ENCODE data around the gene SAG.

SAG gene

DNA sequence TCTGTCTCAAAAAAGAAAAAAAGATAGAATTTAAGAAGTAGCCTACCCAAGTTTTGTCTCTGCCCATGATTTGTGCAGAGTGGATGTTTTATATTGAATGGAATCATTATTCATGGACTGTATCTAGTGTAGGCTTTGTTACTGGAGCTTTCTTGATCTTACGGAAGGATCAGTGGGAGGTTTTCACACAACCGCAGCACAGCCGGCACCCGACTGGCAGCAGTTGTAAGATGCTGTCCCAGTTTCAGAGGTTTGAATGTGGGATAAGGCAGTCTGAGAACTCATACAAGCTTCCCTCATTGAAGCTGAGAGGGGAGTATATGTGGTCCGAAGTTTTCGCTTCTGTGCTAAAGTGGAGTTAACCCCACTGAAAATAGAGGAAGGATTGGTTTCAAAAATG, 19.7 kb upstream of the SAG start:
- DNase-seq (ENCODE audit: low read depth in 1 of 2, low spot score in 1 of 2) = no peak

DNA sequence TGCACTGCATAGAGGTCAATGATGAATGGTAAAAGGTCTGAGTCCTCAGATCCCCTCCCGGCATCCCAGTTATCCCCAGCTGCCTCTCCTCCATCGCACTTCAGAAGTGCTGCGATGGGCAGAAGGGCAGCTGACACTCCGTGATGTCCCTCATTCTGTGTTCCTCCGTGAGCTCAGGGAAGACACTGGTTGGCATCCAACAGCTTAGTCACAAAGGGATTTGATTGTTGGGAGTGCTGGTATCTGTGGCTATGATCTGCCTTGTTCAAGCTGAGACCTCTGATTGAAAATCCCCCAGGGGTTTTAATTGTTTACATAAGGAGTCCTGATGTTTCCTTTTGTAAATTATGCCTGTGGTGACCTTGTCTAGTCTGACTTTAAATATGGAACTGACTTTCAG, 19.0 kb upstream of the SAG start:
- no peak for DNase-seq (ENCODE audit: low read depth in 1 of 2, low spot score in 1 of 2)

GRCh38 chr2:233289648-233290047, 18.0 kb upstream of the SAG start:
- no peak for DNase-seq (ENCODE audit: low read depth in 1 of 2, low spot score in 1 of 2)

DNA sequence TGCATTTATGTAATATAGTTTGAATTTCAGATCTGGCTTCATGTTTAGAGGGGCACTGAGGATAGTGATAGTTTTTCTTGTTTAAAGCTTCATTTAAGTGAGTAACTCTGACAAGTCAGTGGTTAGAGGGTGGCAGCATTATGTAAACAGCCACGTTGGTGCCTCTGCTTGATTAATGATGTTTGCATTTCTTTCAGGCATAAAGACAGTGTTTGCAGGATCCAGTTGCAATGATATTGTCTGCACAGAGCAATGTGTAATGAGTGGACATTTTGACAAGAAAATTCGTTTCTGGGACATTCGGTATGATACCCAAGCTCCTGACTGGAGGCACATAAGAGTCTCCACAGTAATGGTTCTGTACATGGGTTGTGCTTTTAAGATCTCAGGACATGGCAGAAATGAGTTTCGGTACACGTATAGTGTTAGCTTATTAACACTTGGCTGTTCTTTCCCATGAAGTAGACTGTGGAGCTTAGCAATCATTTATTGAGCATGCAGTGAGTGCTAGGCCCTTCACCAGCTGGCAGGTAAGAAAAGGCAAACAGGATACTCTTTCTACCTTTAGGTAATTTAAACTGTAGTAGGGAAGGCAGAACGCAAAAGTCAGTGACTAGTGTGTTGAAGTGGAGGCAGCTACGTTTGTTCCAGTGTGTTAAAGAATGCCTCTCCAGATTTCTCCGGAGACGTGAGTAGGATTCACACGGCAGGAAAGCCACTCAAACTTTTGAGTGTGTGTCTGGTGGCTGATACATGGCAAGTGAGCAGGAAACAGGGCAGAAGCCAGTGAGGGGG, 17.4 kb upstream of the SAG start:
- DNase-seq (ENCODE audit: low read depth in 1 of 2, low spot score in 1 of 2) = no peak

GRCh38 chr2:233295891-233296290, 11.7 kb upstream of the SAG start:
- no peak for DNase-seq (ENCODE audit: low read depth in 1 of 2, low spot score in 1 of 2)

DNA sequence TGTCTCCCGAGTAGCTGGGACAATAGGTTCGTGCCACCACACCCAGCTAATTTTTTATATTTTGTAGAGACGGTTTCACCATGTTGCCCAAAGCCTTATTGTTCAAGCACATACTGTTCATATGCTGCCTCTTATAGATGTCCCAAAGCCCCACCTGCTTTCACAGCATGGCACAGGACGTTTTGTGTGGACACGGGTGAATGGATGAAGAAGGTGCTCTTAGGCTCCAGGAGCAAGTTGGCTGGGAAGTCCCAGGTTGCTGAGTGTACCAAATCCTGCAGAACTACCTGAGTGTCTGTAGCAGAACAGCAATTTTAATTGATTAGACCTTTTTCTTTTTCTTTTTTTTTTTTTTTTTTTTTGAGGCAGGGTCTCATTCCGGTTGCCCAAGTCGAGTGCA, 10.5 kb upstream of the SAG start:
- DNase-seq (ENCODE audit: low read depth in 1 of 2, low spot score in 1 of 2) = no peak

GRCh38 chr2:233300401-233300800, 7.2 kb upstream of the SAG start:
- DNase-seq (ENCODE audit: low read depth in 1 of 2, low spot score in 1 of 2) = no peak

GRCh38 chr2:233301248-233301647, 6.4 kb upstream of the SAG start:
- DNase-seq (ENCODE audit: low read depth in 1 of 2, low spot score in 1 of 2) = no peak

DNA sequence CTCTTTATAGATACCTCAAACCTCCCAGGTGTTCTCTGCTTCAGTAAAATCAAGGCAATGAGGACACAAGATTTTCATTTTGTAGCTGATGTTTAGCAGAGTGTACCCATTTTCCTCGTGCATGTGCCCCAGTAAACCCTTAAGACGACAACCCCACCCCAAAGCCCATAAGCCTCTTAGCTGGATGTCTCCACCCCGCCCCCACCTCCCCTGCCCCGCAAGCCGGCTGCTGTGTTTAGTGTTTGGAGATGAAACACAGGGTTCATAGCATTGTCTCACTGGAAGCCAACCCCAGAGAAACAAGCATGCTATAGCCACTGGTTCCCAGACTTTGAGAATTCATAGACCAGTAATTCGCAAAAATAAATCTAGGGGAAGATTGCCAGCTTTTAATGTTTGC, 5.8 kb upstream of the SAG start:
- DNase-seq (ENCODE audit: low read depth in 1 of 2, low spot score in 1 of 2) = no peak

- no peak for DNase-seq (ENCODE audit: low read depth in 1 of 2, low spot score in 1 of 2)
Measured at GRCh38 chr2:233303252-233303651, 4.4 kb upstream of the SAG start.

GRCh38 chr2:233311241-233311926, 3.8 kb downstream of the SAG start:
- no peak for DNase-seq (ENCODE audit: low read depth in 1 of 2, low spot score in 1 of 2)

GRCh38 chr2:233312874-233313273, 5.3 kb downstream of the SAG start:
- DNase-seq (ENCODE audit: low read depth in 1 of 2, low spot score in 1 of 2) = no peak

GRCh38 chr2:233314180-233314925, 6.7 kb downstream of the SAG start:
- no peak for DNase-seq (ENCODE audit: low read depth in 1 of 2, low spot score in 1 of 2)

DNA sequence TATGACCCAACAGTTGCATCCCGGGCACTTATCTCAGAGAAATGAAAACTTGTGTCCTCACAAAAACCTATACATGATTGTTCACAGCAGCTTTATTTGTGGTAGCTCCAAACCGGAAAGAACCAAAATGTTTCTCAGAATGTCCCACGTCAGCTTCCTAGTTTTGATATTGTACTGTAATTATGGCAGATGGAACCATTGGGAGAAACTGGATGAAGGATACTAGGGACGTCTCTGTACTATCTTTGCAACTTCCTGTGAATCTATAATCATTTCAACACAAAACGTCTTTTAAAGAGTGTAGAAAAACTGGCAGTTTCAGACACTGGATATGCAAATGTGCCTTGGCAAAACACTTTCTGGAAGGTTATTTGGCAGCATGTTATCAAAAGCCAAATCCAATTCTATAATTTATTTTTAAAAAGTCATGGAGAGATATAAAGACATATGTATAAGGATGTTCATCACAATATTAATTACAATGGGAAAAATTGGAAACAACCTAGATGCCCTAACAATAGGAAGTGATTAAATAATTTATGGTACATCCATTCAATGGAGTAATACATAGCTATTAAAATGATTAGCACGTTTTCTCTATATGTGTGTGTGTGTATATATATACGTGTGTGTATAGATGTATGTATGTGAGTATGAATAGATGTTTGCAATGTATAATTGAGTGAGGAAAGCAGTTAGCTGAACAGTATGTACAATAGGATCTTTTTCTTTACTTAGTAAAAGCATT, 9.8 kb downstream of the SAG start:
- DNase-seq (ENCODE audit: low read depth in 1 of 2, low spot score in 1 of 2) = no peak

- DNase-seq (ENCODE audit: low read depth in 1 of 2, low spot score in 1 of 2) = no peak
Measured at GRCh38 chr2:233319256-233319655, 11.6 kb downstream of the SAG start.

GRCh38 chr2:233320470-233320869, 12.9 kb downstream of the SAG start:
- no peak for DNase-seq (ENCODE audit: low read depth in 1 of 2, low spot score in 1 of 2)

DNA sequence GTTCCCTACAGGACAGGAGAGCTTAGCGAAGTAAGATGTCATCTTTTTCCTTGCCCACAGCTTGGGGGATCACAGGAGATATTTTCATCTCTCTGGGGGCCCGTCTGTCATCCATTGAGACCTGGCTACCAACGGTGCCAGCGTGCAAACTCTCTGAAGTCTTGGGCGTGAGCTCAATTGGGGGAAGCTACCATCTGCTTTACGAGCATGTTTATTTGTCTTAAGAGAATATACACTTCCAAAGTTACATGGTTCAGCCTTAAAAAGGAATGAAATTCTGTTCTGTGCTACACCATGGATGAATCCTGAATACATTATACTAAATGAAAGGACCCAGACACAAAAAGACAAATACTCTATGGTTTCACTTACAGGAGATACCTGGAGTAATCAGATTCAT, 13.6 kb downstream of the SAG start:
- no peak for DNase-seq (ENCODE audit: low read depth in 1 of 2, low spot score in 1 of 2)

- DNase-seq (ENCODE audit: low read depth in 1 of 2, low spot score in 1 of 2) = no peak
Measured at GRCh38 chr2:233323851-233324250, 16.2 kb downstream of the SAG start.

- DNase-seq (ENCODE audit: low read depth in 1 of 2, low spot score in 1 of 2) = no peak
Measured at GRCh38 chr2:233325256-233325655, 17.6 kb downstream of the SAG start.

GRCh38 chr2:233325814-233326213, 18.2 kb downstream of the SAG start:
- no peak for DNase-seq (ENCODE audit: low read depth in 1 of 2, low spot score in 1 of 2)

- DNase-seq (ENCODE audit: low read depth in 1 of 2, low spot score in 1 of 2) = no peak
Measured at GRCh38 chr2:233326500-233326899, 18.9 kb downstream of the SAG start.

Data from stimulated activated CD4-positive, alpha-beta T cell treated with anti-CD3 and anti-CD28 coated beads, Interleukin-15, amount 100 ng/mL, for 1 hour (primary cell).